GM23338 (cell line): Measurements from ENCODE around the gene GSX2. TPM values are rescaled to one million over a fixed set of nuclear protein-coding genes. Genes with fewer than 3 reads are reported as not detected.

Source experiments
- ATAC-seq: fragments of 200-7000 bp; cut with Tn5 transposase; 3 replicates; pipeline ENCODE4 v1.9.1; 2020
- DNase-seq: peaks from one replicate; pipeline ENCODE4 v3.0.0-alpha.2; 2015; ENCODE audit warnings: low spot score
- H2AFZ ChIP-seq: fragments of 200-600 bp; sonication (generic); 2 replicates; pipeline ENCODE4 v1.8.0; 2016; ENCODE audit warnings: antibody characterized with exemption, mild to moderate bottlenecking, moderate library complexity
- H3F3A ChIP-seq: fragments of 200-600 bp; sonication (generic); replicated peaks from 2 replicates; pipeline ENCODE4 v1.8.0; 2017; ENCODE audit warnings: antibody characterized with exemption, mixed run types, low read depth
- H3K27ac ChIP-seq: fragments of 200-600 bp; sonication (generic); 2 replicates; pipeline ENCODE4 v1.6.1; 2016; ENCODE audit warnings: low read depth
- H3K27me3 ChIP-seq: fragments of 200-600 bp; sonication (generic); 2 replicates; pipeline ENCODE4 v1.8.0; 2016; ENCODE audit warnings: mild to moderate bottlenecking, mixed run types, moderate library complexity; ENCODE audit not compliant: insufficient read depth
- H3K36me3 ChIP-seq: fragments of 200-600 bp; sonication (generic); 2 replicates; pipeline ENCODE4 v1.8.0; 2016; ENCODE audit warnings: mild to moderate bottlenecking; ENCODE audit not compliant: insufficient read depth
- H3K4me1 ChIP-seq: fragments of 200-600 bp; sonication (generic); 2 replicates; pipeline ENCODE4 v1.8.0; 2016; ENCODE audit warnings: mild to moderate bottlenecking, moderate library complexity; ENCODE audit not compliant: insufficient read depth
- H3K4me2 ChIP-seq: fragments of 200-600 bp; sonication (generic); 2 replicates; pipeline ENCODE4 v1.7.1; 2017; ENCODE audit warnings: mixed run types
- H3K4me3 ChIP-seq: fragments of 200-600 bp; sonication (generic); 2 replicates; pipeline ENCODE4 v1.6.1; 2016; ENCODE audit warnings: mixed run types
- H3K79me2 ChIP-seq: fragments of 200-600 bp; sonication (generic); replicated peaks from 2 replicates; pipeline ENCODE4 v1.8.0; 2017; ENCODE audit warnings: mild to moderate bottlenecking; ENCODE audit not compliant: insufficient read depth
- H3K9me2 ChIP-seq: fragments of 200-600 bp; sonication (generic); 2 replicates; pipeline ENCODE4 v1.8.0; 2017; ENCODE audit not compliant: insufficient read depth
- H4K20me1 ChIP-seq: fragments of 200-600 bp; sonication (generic); replicated peaks from 2 replicates; pipeline ENCODE4 v1.8.0; 2017; ENCODE audit warnings: mild to moderate bottlenecking; ENCODE audit not compliant: insufficient read depth
- H3K27ac Mint-ChIP-seq: 2 replicates; pipeline ENCODE4 v1.8.0; 2020; ENCODE audit warnings: inconsistent platforms, mild to moderate bottlenecking, moderate library complexity, mixed read lengths
- H3K27me3 Mint-ChIP-seq: 3 replicates; pipeline ENCODE4 v1.8.0; 2022; ENCODE audit warnings: low read depth, mild to moderate bottlenecking, moderate library complexity, mixed read lengths, inconsistent platforms; ENCODE audit not compliant: insufficient read depth, poor library complexity
- H3K36me3 Mint-ChIP-seq: 3 replicates; pipeline ENCODE4 v1.8.0; 2021; ENCODE audit warnings: low read depth, mild to moderate bottlenecking, inconsistent platforms, moderate library complexity, mixed read lengths
- H3K4me1 Mint-ChIP-seq: 3 replicates; pipeline ENCODE4 v1.8.0; 2020; ENCODE audit warnings: mild to moderate bottlenecking, inconsistent platforms, mixed read lengths
- H3K4me3 Mint-ChIP-seq: 3 replicates; pipeline ENCODE4 v1.8.0; 2021; ENCODE audit warnings: moderate library complexity, mild to moderate bottlenecking, inconsistent platforms, mixed read lengths
- H3K9me3 Mint-ChIP-seq: 3 replicates; pipeline ENCODE4 v1.8.0; 2020; ENCODE audit warnings: moderate library complexity, mild to moderate bottlenecking, inconsistent platforms, mixed read lengths
- CTCF ChIP-seq, 2 experiments: fragments of 200-600 bp in 1 of 2; sonication (generic) in 1 of 2; conservative IDR thresholded peaks; 2 replicates each; pipeline versions ENCODE4 v1.5.1 to v1.6.1; 2016 to 2017; ENCODE audit warnings: antibody characterized with exemption in 2 of 2, low read depth in 2 of 2, mild to moderate bottlenecking in 2 of 2, moderate library complexity in 1 of 2
- ETS1 ChIP-seq: IDR thresholded peaks from 2 replicates; pipeline ENCODE4 v1.6.1; 2016; ENCODE audit warnings: antibody characterized with exemption
- EZH2 ChIP-seq: fragments of 200-600 bp; sonication (generic); IDR thresholded peaks from one replicate; pipeline ENCODE4 v1.8.0; 2017; ENCODE audit warnings: antibody characterized with exemption, mild to moderate bottlenecking, low read depth; ENCODE audit not compliant: unreplicated experiment
- EZH2phosphoT487 ChIP-seq: fragments of 200-600 bp; sonication (generic); IDR thresholded peaks from one replicate; pipeline ENCODE4 v1.8.1; 2018; ENCODE audit warnings: antibody characterized with exemption; ENCODE audit not compliant: unreplicated experiment
- JUNB ChIP-seq: IDR thresholded peaks from one replicate; pipeline ENCODE4 v1.6.1; 2016; ENCODE audit warnings: antibody characterized with exemption; ENCODE audit not compliant: unreplicated experiment
- NANOG ChIP-seq: IDR thresholded peaks from 2 replicates; pipeline ENCODE4 v1.6.1; 2016; ENCODE audit warnings: antibody characterized with exemption, borderline replicate concordance
- ZNF114 ChIP-seq: fragments of 250-450 bp; sonication (Bioruptor Pico); IDR thresholded peaks from 2 replicates; pipeline ENCODE4 v1.5.0; 2020; ENCODE audit warnings: mild to moderate bottlenecking, moderate library complexity
- polyA plus RNA-seq: library from polyadenylated mRNA; unstranded; fragments of >200 nt; fragmentation: Nextera tagmentation; extraction: Ambion mirVana; gene quantifications from 2 replicates; pipeline ENCODE4 v1.2.1, GENCODE V29; 2016
- total RNA-seq: library from RNA; depleted of rRNA; stranded (reverse); fragments of >200 nt; shearing (Covaris generic); gene quantifications from 2 replicates; pipeline ENCODE4 v1.2.3, GENCODE V29; 2014

GSX2 gene
- total and polyA plus RNA-seq, 2 experiments from 2014 or later = 0.34 TPM; not detected in 1

GRCh38 chr4:54102531-54103106, 2.7 kb downstream of the GSX2 start:
- H3K36me3 Mint-ChIP-seq = no peaks in the 10 kb centered on the region
- peak; percentile 82 for TF ChIP-seq EZH2
- TF ChIP-seq CTCF (conservative IDR thresholded peaks at IDR 0.05; ENCODE audit: low read depth in 2 of 2) = no peak
- no peak for TF ChIP-seq ZNF114
- no peak for TF ChIP-seq NANOG
- no peak for TF ChIP-seq JUNB
- peak; percentile 30 for TF ChIP-seq EZH2phosphoT487
- TF ChIP-seq ETS1 = no peak

GRCh38 chr4:54103190-54103574, 3.2 kb downstream of the GSX2 start:
- H3K9me2 ChIP-seq = no peaks in the 10 kb centered on the region
- no peak for ATAC-seq
- peaks cover 97% of the 10 kb centered on the region for H3K27me3 Mint-ChIP-seq
- H3K4me3 Mint-ChIP-seq = peak overlapping the region; percentile 66
- H3K4me1 Mint-ChIP-seq = peaks cover 72% of the 10 kb centered on the region
- TF ChIP-seq EZH2 (peak; percentile 37), EZH2phosphoT487 (no peak)
- H3K36me3 ChIP-seq = no peaks in the 10 kb centered on the region
- no peak overlapping the region for H3K27ac ChIP-seq
- peaks cover 93% of the 10 kb centered on the region for H3K27me3 ChIP-seq
- peaks cover 80% of the 10 kb centered on the region for H3K4me1 ChIP-seq
- H4K20me1 ChIP-seq = peaks cover 9% of the 10 kb centered on the region; the same call in 1 of the 2 replicates
- H3K79me2 ChIP-seq = no peaks in the 10 kb centered on the region
- H3K9me3 Mint-ChIP-seq = no peaks in the 10 kb centered on the region
- DNase-seq = peak; percentile 58
- H2AFZ ChIP-seq = peak overlapping the region; percentile 89; the same call in 1 of the 2 replicates
- peak overlapping the region; percentile 54 for H3K4me3 ChIP-seq
- H3F3A ChIP-seq = peaks cover 34% of the 10 kb centered on the region
- H3K36me3 Mint-ChIP-seq = no peaks in the 10 kb centered on the region
- H3K27ac Mint-ChIP-seq = no peak overlapping the region
- H3K4me2 ChIP-seq = peak overlapping the region; percentile 84

More at GRCh38 chr4:54102531-54103106, 2.7 kb downstream of the GSX2 start:
- H3K4me1 ChIP-seq = peaks cover 83% of the 10 kb centered on the region
- no peak overlapping the region for H3K27ac ChIP-seq
- peaks cover 99% of the 10 kb centered on the region for H3K27me3 Mint-ChIP-seq
- peak overlapping the region; percentile 66 for H3K4me3 Mint-ChIP-seq
- H3K4me1 Mint-ChIP-seq = peaks cover 73% of the 10 kb centered on the region
- ATAC-seq = no peak
- peak; percentile 37 for DNase-seq
- peak overlapping the region; percentile 84 for H3K4me2 ChIP-seq
- H3K79me2 ChIP-seq = no peaks in the 10 kb centered on the region
- H3K4me3 ChIP-seq = peak overlapping the region; percentile 54
- no peaks in the 10 kb centered on the region for H3K9me2 ChIP-seq
- H3K36me3 ChIP-seq = no peaks in the 10 kb centered on the region
- no peak overlapping the region for H2AFZ ChIP-seq
- H3K9me3 Mint-ChIP-seq = no peaks in the 10 kb centered on the region
- H3K27ac Mint-ChIP-seq = no peak overlapping the region
- peaks cover 9% of the 10 kb centered on the region; the same call in 1 of the 2 replicates for H4K20me1 ChIP-seq
- peaks cover 32% of the 10 kb centered on the region for H3F3A ChIP-seq
- H3K27me3 ChIP-seq = peaks cover 98% of the 10 kb centered on the region
